Naive thymus-derived CD4-positive, alpha-beta T cell (primary cell): ENCODE results near the gene SBF1. TPM values are rescaled to one million over a fixed set of nuclear protein-coding genes. Genes with fewer than 3 reads are reported as not detected.
"Not testable (repeated sequence)": the region's sequence is repeated elsewhere in the genome, so short reads cannot be mapped to it uniquely, and the experiment has no call there.

Experiments used
- ATAC-seq: fragments of 150-1000 bp; cut with Tn5 transposase; 2 replicates; pipeline ENCODE4 v1.10.0; 2021; ENCODE audit warnings: mild to moderate bottlenecking, moderate library complexity
- CTCF ChIA-PET: fragments of 350-600 bp; sonication (Branson Sonifier 250); formaldehyde crosslinking; loops from one replicate; lab custom pipeline; 2021; ENCODE audit warnings: antibody characterized with exemption; lab: Charles Lee
- POLR2A ChIA-PET: fragments of 350-600 bp; sonication (Branson Sonifier 250); formaldehyde crosslinking; loops from one replicate; lab custom pipeline; 2021; ENCODE audit warnings: antibody characterized with exemption, inconsistent platforms; lab: Charles Lee
- DNase-seq, 9 donors: peaks; one replicate each; pipeline versions ENCODE4 v3.0.0 to v3.0.0-alpha.2; 2020 to 2022; ENCODE audit warnings: mixed read lengths in 1 of 9
- H3K27ac ChIP-seq: one replicate; pipeline ENCODE4 v1.7.0; 2013; ENCODE audit warnings: mild to moderate bottlenecking, low read depth, low read length, moderate library complexity
- H3K27me3 ChIP-seq, 2 donors: one replicate each; pipeline ENCODE4 v1.7.0; 2013; ENCODE audit warnings: low read length in 2 of 2, mild to moderate bottlenecking in 2 of 2, moderate library complexity in 2 of 2; ENCODE audit not compliant: control insufficient read depth in 2 of 2, insufficient read depth in 2 of 2
- H3K36me3 ChIP-seq, 3 experiments: 1 replicate in 2 of 3; 2 replicates in 1 of 3; pipeline ENCODE4 v1.7.0; 2013; ENCODE audit warnings: low read length in 3 of 3, mild to moderate bottlenecking in 3 of 3, moderate library complexity in 1 of 3; ENCODE audit not compliant: insufficient read depth in 3 of 3, control insufficient read depth in 2 of 3
- H3K4me1 ChIP-seq, 2 donors: one replicate each; pipeline ENCODE4 v1.7.0; 2013; ENCODE audit warnings: low read length in 2 of 2, mild to moderate bottlenecking in 2 of 2, moderate library complexity in 1 of 2; ENCODE audit not compliant: control insufficient read depth in 2 of 2, insufficient read depth in 2 of 2
- H3K4me3 ChIP-seq: 2 replicates; pipeline ENCODE4 v1.7.0; 2013; ENCODE audit warnings: mild to moderate bottlenecking, low read length
- H3K9me3 ChIP-seq, 3 experiments: 1 replicate in 2 of 3; 2 replicates in 1 of 3; pipeline ENCODE4 v1.7.0; 2013; ENCODE audit warnings: low read length in 3 of 3; ENCODE audit not compliant: control insufficient read depth in 2 of 3
- H3K27ac Mint-ChIP-seq, 9 donors: one replicate each; pipeline ENCODE4 v1.8.0; 2020 to 2022; ENCODE audit warnings: mixed read lengths in 9 of 9, mild to moderate bottlenecking in 8 of 9, moderate library complexity in 5 of 9, inconsistent platforms in 2 of 9
- H3K27me3 Mint-ChIP-seq, 5 donors: one replicate each; pipeline ENCODE4 v1.8.0; 2021 to 2022; ENCODE audit warnings: mixed read lengths in 5 of 5, mild to moderate bottlenecking in 1 of 5
- H3K36me3 Mint-ChIP-seq, 5 donors: one replicate each; pipeline ENCODE4 v1.8.0; 2020 to 2022; ENCODE audit warnings: mixed read lengths in 5 of 5, mild to moderate bottlenecking in 3 of 5, inconsistent platforms in 1 of 5
- H3K4me1 Mint-ChIP-seq, 7 donors: one replicate each; pipeline ENCODE4 v1.8.0; 2020 to 2022; ENCODE audit warnings: mixed read lengths in 7 of 7, mild to moderate bottlenecking in 3 of 7, inconsistent platforms in 1 of 7
- H3K4me3 Mint-ChIP-seq, 10 donors: one replicate each; pipeline ENCODE4 v1.8.0; 2020 to 2022; ENCODE audit warnings: mild to moderate bottlenecking in 10 of 10, mixed read lengths in 10 of 10, moderate library complexity in 6 of 10, inconsistent platforms in 2 of 10
- H3K9me3 Mint-ChIP-seq, 11 donors: one replicate each; pipeline ENCODE4 v1.8.0; 2020 to 2022; ENCODE audit warnings: mixed read lengths in 11 of 11, mild to moderate bottlenecking in 4 of 11, inconsistent platforms in 1 of 11, moderate library complexity in 1 of 11
- intact Hi-C, 2 donors: fragments of 100-400 bp; cut with micrococcal nuclease; formaldehyde crosslinking; loops; one replicate each; pipeline ENCODE4 v1.15.1; 2023
- polyA plus RNA-seq, 2 donors: library from polyadenylated mRNA; unstranded; fragments of 300-500 nt; fragmentation: Illumina TruSeq; gene quantifications; one replicate each; pipeline ENCODE4 v1.2.3, GENCODE V29; 2021
- total RNA-seq, 6 experiments: library from RNA in 5 of 6; stranded (reverse) in 5 of 6; gene quantifications; 1 replicate in 5 of 6; 2 replicates in 1 of 6; pipeline ENCODE4 v1.2.3 and lab custom pipeline; 2021 to 2026

The SBF1 gene
- total and polyA plus RNA-seq, 7 experiments from 2014 or later = 15.2 to 209 (median 170) TPM

DNA sequence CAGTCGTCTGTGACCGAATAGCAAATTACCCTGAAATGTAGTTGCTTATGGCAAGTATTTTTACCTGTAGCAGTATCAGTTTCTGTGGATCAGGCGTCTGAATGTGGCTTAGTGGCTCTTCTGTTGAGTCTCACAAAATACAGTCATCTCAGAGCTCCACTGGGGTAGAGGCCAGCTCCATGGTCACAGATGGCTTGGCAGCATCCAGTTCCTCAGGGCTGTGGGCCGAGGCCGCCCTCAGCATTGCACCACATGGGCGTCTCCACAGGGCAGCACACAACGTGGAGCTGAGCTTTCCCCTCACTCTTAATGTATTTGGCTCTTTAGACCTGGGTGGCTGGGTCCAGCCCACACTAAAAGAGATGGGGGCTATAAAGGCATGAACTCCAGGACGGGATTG is 57.8 kb downstream of the SBF1 start:
- no peak for ATAC-seq
- Histone ChIP-seq H3K4me3 (no peak overlapping the region), H3K9me3 (no peaks in the 10 kb centered on the region), H3K36me3 (peaks cover 0 to 78% (median 19%) of the 10 kb centered on the region in 3 experiments), H3K4me1 (no peaks in the 10 kb centered on the region), H3K27me3 (no peaks in the 10 kb centered on the region), H3K27ac (no peak overlapping the region)
- Mint-ChIP-seq H3K36me3 (peaks cover 0 to 42% (median 6%) of the 10 kb centered on the region in 5 donors), H3K27ac (no peak overlapping the region), H3K27me3 (no peaks in the 10 kb centered on the region), H3K9me3 (no peaks in the 10 kb centered on the region), H3K4me1 (peaks cover 0 to 10% (median 0%) of the 10 kb centered on the region in 7 donors), H3K4me3 (no peak overlapping the region)
- CTCF ChIA-PET = interaction anchor here (0.6 kb wide), 1 partner anchor 75 kb away, joined by 3 read pairs; no protein-coding TSS in a partner anchor
- POLR2A ChIA-PET = interaction anchor here (1.0 kb wide), 1 partner anchor 205 kb away, joined by 3 read pairs; no protein-coding TSS in a partner anchor
- intact Hi-C loops = no loop called here
- no peak for DNase-seq

DNA sequence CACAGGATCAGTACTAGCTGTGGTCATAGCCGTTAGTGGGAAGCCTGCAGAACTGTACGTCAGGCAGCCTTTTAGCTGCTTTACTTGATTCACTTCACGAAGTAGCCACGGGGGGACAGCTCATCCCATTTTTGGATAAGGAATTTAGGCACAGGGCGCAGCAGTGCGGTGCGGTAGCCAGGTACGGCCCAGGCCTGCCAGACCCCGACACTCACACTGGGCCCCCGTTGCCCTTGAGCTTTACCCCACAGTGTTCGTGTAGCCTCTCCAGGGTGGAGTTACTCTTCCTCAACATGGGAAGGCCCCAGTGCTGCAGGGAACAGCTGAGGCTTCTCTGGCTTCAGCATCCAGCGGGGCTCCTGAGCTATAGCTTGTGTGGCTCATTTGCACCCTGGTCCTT is 59.4 kb downstream of the SBF1 start:
- intact Hi-C loops = no loop called here
- Histone ChIP-seq H3K9me3 (no peaks in the 10 kb centered on the region), H3K36me3 (peaks cover 0 to 71% (median 19%) of the 10 kb centered on the region in 3 experiments), H3K27ac (no peak overlapping the region), H3K4me3 (no peak overlapping the region), H3K27me3 (no peaks in the 10 kb centered on the region), H3K4me1 (no peaks in the 10 kb centered on the region)
- H3K36me3 Mint-ChIP-seq = peaks cover 0 to 35% (median 6%) of the 10 kb centered on the region in 5 donors
- no peak overlapping the region for H3K4me3 Mint-ChIP-seq
- DNase-seq (no peak), ATAC-seq (no peak)
- ChIA-PET POLR2A (interaction anchor here (0.6 kb wide), 1 partner anchor 57 kb away, joined by 5 read pairs; no protein-coding TSS in a partner anchor), CTCF (interaction anchor here (0.7 kb wide), 1 partner anchor 193 kb away, joined by 4 read pairs; no protein-coding TSS in a partner anchor)
- H3K9me3 Mint-ChIP-seq = no peaks in the 10 kb centered on the region
- peaks cover 0 to 10% (median 0%) of the 10 kb centered on the region in 7 donors for H3K4me1 Mint-ChIP-seq
- H3K27me3 Mint-ChIP-seq = no peaks in the 10 kb centered on the region
- no peak overlapping the region for H3K27ac Mint-ChIP-seq

DNA sequence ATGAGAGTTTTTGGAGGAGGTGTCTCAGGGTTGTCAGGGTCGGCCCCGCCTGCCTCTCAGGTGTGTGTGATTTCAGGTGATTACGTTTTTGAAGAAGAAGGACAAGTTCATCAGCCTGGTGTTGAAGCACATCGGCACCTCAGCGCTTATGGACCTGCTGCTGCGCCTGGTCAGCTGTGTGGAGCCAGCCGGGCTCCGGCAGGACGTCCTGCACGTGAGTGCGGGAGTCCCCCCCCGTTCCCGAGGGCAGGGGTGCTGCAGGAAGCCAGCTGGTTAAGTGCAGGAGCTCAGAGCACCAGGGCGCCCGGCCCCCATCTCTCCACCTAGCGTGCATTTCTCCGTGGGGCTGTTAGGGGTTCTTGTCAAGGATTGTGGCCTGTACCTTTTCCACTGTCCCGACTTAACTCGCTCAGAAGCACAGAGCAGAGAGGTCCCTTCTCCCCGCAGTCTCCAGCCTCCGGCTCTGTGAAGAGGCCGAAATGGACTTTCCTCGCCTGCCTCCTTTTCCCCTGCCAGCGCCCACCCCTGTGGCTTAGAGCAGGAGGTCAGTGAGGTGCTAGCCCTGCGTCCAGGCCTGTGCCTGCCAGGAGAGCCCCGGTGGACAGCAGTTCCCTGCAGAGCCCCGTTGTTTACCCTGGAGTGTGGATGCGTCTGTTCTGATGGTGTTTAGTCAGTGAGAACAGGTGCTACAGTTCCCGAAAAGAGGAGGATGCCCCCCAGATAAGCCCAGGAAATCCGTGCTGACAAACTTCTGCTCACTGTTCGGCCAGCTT is 60.2 kb downstream of the SBF1 start:
- no peak overlapping the region for H3K4me3 Mint-ChIP-seq
- H3K36me3 ChIP-seq = peaks cover 0 to 69% (median 19%) of the 10 kb centered on the region in 3 experiments
- intact Hi-C loops = no loop called here
- no peak overlapping the region for H3K27ac ChIP-seq
- H3K4me3 ChIP-seq = no peak overlapping the region
- ATAC-seq (no peak), DNase-seq (no peak)
- no peaks in the 10 kb centered on the region for H3K4me1 ChIP-seq
- H3K27me3 Mint-ChIP-seq = no peaks in the 10 kb centered on the region
- peaks cover 0 to 28% (median 3%) of the 10 kb centered on the region in 5 donors for H3K36me3 Mint-ChIP-seq
- H3K9me3 ChIP-seq = no peaks in the 10 kb centered on the region
- H3K4me1 Mint-ChIP-seq = peaks cover 0 to 6% (median 0%) of the 10 kb centered on the region in 7 donors
- ChIA-PET CTCF (interaction anchor here (0.7 kb wide), 1 partner anchor 14 kb away, joined by 3 read pairs; no protein-coding TSS in a partner anchor), POLR2A (no interaction called here)
- no peak overlapping the region for H3K27ac Mint-ChIP-seq
- H3K27me3 ChIP-seq = no peaks in the 10 kb centered on the region
- H3K9me3 Mint-ChIP-seq = no peaks in the 10 kb centered on the region

GRCh38 chr22:50408954-50409353 is 65.9 kb downstream of the SBF1 start:
- H3K4me1 ChIP-seq, H3K27me3 ChIP-seq, POLR2A ChIA-PET, ATAC-seq, intact Hi-C loops, H3K9me3 Mint-ChIP-seq, H3K4me3 ChIP-seq, H3K4me3 Mint-ChIP-seq, CTCF ChIA-PET, H3K9me3 ChIP-seq, DNase-seq, H3K27ac ChIP-seq, H3K27me3 Mint-ChIP-seq: not testable (repeated sequence)
- peaks cover 0 to 47% (median 6%) of the 10 kb centered on the region in 3 experiments for H3K36me3 ChIP-seq
- H3K36me3 Mint-ChIP-seq = peaks cover 3 to 28% (median 3%) of the 10 kb centered on the region in 5 donors
- H3K4me1 Mint-ChIP-seq = peaks cover 0 to 13% (median 0%) of the 10 kb centered on the region in 7 donors
- peak overlapping the region in 1 of 9 donors; percentile 54 for H3K27ac Mint-ChIP-seq

GRCh38 chr22:50408311-50408710 is 66.5 kb downstream of the SBF1 start:
- no peak for DNase-seq
- Mint-ChIP-seq H3K27ac (peak overlapping the region in 1 of 9 donors; percentile 28), H3K9me3 (peaks cover 0 to 4% (median 0%) of the 10 kb centered on the region in 11 donors), H3K36me3 (peaks cover 1 to 28% (median 3%) of the 10 kb centered on the region in 5 donors), H3K4me1 (peaks cover 0 to 12% (median under 1%) of the 10 kb centered on the region in 7 donors), H3K27me3 (no peaks in the 10 kb centered on the region), H3K4me3 (no peak overlapping the region)
- CTCF ChIA-PET = no interaction called here
- no peak for ATAC-seq
- POLR2A ChIA-PET = no interaction called here
- Histone ChIP-seq H3K36me3 (peaks cover 0 to 44% (median 6%) of the 10 kb centered on the region in 3 experiments), H3K4me1 (no peaks in the 10 kb centered on the region), H3K9me3 (no peaks in the 10 kb centered on the region), H3K4me3 (no peak overlapping the region), H3K27me3 (no peaks in the 10 kb centered on the region), H3K27ac (no peak overlapping the region)
- intact Hi-C loops = no loop called here

DNA sequence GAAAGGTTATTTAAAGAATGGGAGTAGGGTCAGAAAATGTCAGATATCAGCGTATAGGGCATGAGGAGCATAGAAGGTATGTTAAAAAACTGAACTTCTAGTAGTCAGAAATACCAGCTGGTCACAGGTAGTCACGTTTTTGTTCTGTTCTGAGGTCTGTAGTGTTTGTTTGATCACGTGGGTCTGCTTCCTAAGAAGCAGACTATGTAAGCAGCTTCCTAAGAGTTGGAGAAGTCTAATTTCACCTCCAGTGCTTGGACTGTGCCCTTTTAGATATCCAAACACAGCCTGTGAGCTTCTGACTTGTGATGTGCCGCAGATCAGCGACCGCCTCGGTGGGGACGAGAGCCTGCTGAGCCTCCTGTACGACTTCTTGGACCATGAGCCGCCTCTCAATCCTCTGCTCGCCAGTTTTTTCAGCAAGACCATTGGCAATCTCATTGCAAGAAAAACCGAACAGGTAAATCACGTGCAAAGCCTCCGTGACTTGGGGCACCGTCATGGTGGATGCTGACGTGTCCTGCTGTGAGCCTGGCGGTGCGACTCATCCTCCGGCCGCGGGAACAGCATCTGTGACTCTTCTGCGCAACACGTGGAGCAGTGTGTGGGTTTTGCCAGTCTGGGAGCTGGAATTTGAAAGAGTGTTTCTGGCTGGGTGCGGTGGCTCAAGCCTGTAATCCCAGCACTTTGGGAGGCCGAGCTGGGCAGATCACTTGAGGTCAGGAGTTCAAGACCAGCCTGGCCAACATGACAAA is 68.2 kb downstream of the SBF1 start:
- Mint-ChIP-seq H3K4me1 (peaks cover 0 to 19% (median 6%) of the 10 kb centered on the region in 7 donors), H3K27me3 (no peaks in the 10 kb centered on the region), H3K4me3 (no peak overlapping the region), H3K27ac (peak overlapping the region in 8 of 9 donors; percentile 40 to 82 (median 50)), H3K36me3 (peaks cover 1 to 32% (median 3%) of the 10 kb centered on the region in 5 donors), H3K9me3 (peaks cover 0 to 4% (median 0%) of the 10 kb centered on the region in 11 donors)
- Histone ChIP-seq H3K4me1 (no peaks in the 10 kb centered on the region), H3K9me3 (no peaks in the 10 kb centered on the region), H3K36me3 (peaks cover 0 to 57% (median 6%) of the 10 kb centered on the region in 3 experiments), H3K27ac (no peak overlapping the region), H3K27me3 (no peaks in the 10 kb centered on the region), H3K4me3 (no peak overlapping the region)
- POLR2A ChIA-PET = no interaction called here
- CTCF ChIA-PET = interaction anchor here (1.3 kb wide), 1 partner anchor 25 kb away, joined by 4 read pairs; no protein-coding TSS in a partner anchor
- intact Hi-C loops = no loop called here
- ATAC-seq = no peak
- DNase-seq = no peak
